Right cardiac atrium (tissue), 5 donors: ENCODE results near the gene PLRG1. TPM values are rescaled to one million over a fixed set of nuclear protein-coding genes. Genes with fewer than 3 reads are reported as not detected.

Experiments
- ATAC-seq, 2 donors: fragments of 200-7000 bp; cut with Tn5 transposase; one replicate each; pipeline versions ENCODE4 v1.8.0 to v1.9.1; 2020; ENCODE audit warnings: moderate library complexity in 2 of 2, mild to moderate bottlenecking in 1 of 2
- DNase-seq, 3 donors: peaks; one replicate each; pipeline ENCODE4 v3.0.0-alpha.2; 2020
- H3K27ac ChIP-seq: one replicate; pipeline ENCODE4 v1.5.1; 2013; ENCODE audit warnings: mild to moderate bottlenecking, low read length, control low read depth, moderate library complexity
- H3K27me3 ChIP-seq: one replicate; pipeline ENCODE4 v1.6.1; 2013; ENCODE audit not compliant: control insufficient read depth, insufficient read depth
- H3K4me1 ChIP-seq: one replicate; pipeline ENCODE4 v1.6.1; 2013; ENCODE audit warnings: low read length; ENCODE audit not compliant: control insufficient read depth, insufficient read depth
- H3K4me3 ChIP-seq: one replicate; pipeline ENCODE4 v1.5.1; 2013; ENCODE audit warnings: low read length, control low read depth
- H3K9me3 ChIP-seq: one replicate; pipeline ENCODE4 v1.6.1; 2013; ENCODE audit warnings: low read length; ENCODE audit not compliant: control insufficient read depth
- WGBS: extraction: QIAGEN DNeasy Blood & Tissue Kit; methylation state at CpG from one replicate; pipeline ENCODE4 v1.1.7; 2013; 5-methylcytosine and 5-hydroxymethylcytosine counted together
- intact Hi-C, 4 donors: fragments of 100-400 bp; cut with DNase I; formaldehyde crosslinking; loops; one replicate each; pipeline versions ENCODE4 v1.11.0 to v1.14.0; 2022 to 2023
- polyA plus RNA-seq: library from polyadenylated mRNA; stranded (reverse); fragments of 200-250 nt; gene quantifications from one replicate; pipeline ENCODE4 v1.2.3, GENCODE V29; 2013
- total RNA-seq, 4 donors: library from RNA; stranded (reverse); fragmentation: NEBNext Ultra II Directional; extraction: Animal tissue kit (Norgen Biotek cat#: 25700); gene quantifications; one replicate each; pipeline ENCODE4 v1.2.1, GENCODE V29; 2021
- donor health status: healthy with polysubstance abuse.
- donor health status: DM: no; HTN: yes; CAD: no.
- donor health status: DM: no; HTN: no; CAD: no.
- donor health status: DM: no; HTN: yes; CAD: no; lungs with severe emphysema.
- donor health status: DM: yes; HTN: yes; CAD: no.

The PLRG1 gene
- total and polyA plus RNA-seq, 5 donors: 24.6 to 53.0 (median 50.4) TPM

- no peak overlapping the region for H3K27ac ChIP-seq
- ATAC-seq: no peak
- intact Hi-C loops: no loop called here
- no peak for DNase-seq
- H3K27me3 ChIP-seq: no peaks in the 10 kb centered on the region
- no peaks in the 10 kb centered on the region for H3K4me1 ChIP-seq
- no peak overlapping the region for H3K4me3 ChIP-seq
- no peaks in the 10 kb centered on the region for H3K9me3 ChIP-seq
- WGBS: 80% methylated on average over 5 of the region's 5 CpGs
Measured at GRCh38 chr4:154573190-154573870, 23.1 kb upstream of the PLRG1 start.

GRCh38 chr4:154569584-154569983 lies 19.4 kb upstream of the PLRG1 start:
- Histone ChIP-seq H3K4me1 (no peaks in the 10 kb centered on the region), H3K27ac (no peak overlapping the region), H3K9me3 (no peaks in the 10 kb centered on the region), H3K4me3 (no peak overlapping the region), H3K27me3 (no peaks in the 10 kb centered on the region)
- DNase-seq (no peak), ATAC-seq (no peak)
- intact Hi-C loops: no loop called here
- WGBS: 87% methylated on average over 5 of the region's 5 CpGs

- intact Hi-C loops: no loop called here
- Histone ChIP-seq H3K27ac (no peak overlapping the region), H3K9me3 (no peaks in the 10 kb centered on the region), H3K4me1 (no peaks in the 10 kb centered on the region), H3K4me3 (no peak overlapping the region), H3K27me3 (no peaks in the 10 kb centered on the region)
- no peak for ATAC-seq
- WGBS: 42% methylated on average over 3 of the region's 3 CpGs
- no peak for DNase-seq
Measured at GRCh38 chr4:154569028-154569427, 18.8 kb upstream of the PLRG1 start.

- intact Hi-C loops: no loop called here
- H3K4me1 ChIP-seq: no peaks in the 10 kb centered on the region
- ATAC-seq (no peak), DNase-seq (no peak)
- no peak overlapping the region for H3K27ac ChIP-seq
- H3K9me3 ChIP-seq: no peaks in the 10 kb centered on the region
- no peak overlapping the region for H3K4me3 ChIP-seq
- no peaks in the 10 kb centered on the region for H3K27me3 ChIP-seq
- 72% methylated on average over 5 of the region's 5 CpGs for WGBS
Measured at GRCh38 chr4:154566639-154567204, 16.5 kb upstream of the PLRG1 start.

- WGBS: 85% methylated on average over 6 of the region's 6 CpGs
- H3K4me1 ChIP-seq: no peaks in the 10 kb centered on the region
- no peaks in the 10 kb centered on the region for H3K27me3 ChIP-seq
- DNase-seq (no peak), ATAC-seq (no peak)
- H3K4me3 ChIP-seq: no peak overlapping the region
- no peak overlapping the region for H3K27ac ChIP-seq
- no peaks in the 10 kb centered on the region for H3K9me3 ChIP-seq
- intact Hi-C loops: no loop called here
Measured at GRCh38 chr4:154565704-154566103, 15.5 kb upstream of the PLRG1 start.

GRCh38 chr4:154564311-154564710 lies 14.1 kb upstream of the PLRG1 start:
- no peaks in the 10 kb centered on the region for H3K9me3 ChIP-seq
- no peak for DNase-seq
- intact Hi-C loops: no loop called here
- no peaks in the 10 kb centered on the region for H3K27me3 ChIP-seq
- no peak overlapping the region for H3K27ac ChIP-seq
- 91% methylated on average over 1 of the region's 1 CpG for WGBS
- ATAC-seq: no peak
- no peaks in the 10 kb centered on the region for H3K4me1 ChIP-seq
- H3K4me3 ChIP-seq: no peak overlapping the region

GRCh38 chr4:154562697-154563254 lies 12.6 kb upstream of the PLRG1 start, which contains the start of gene FGB:
TSS of gene FGB (plus strand) at chr4:154563011. CDS start at chr4:154563019, 8 bp downstream.
- H3K4me3 ChIP-seq: no peak within 1 kb of the TSS
- DNase-seq (no peak), ATAC-seq (no peak)
- H3K9me3 ChIP-seq: no peaks in the 10 kb centered on the region
- H3K27me3 ChIP-seq: no peaks in the 10 kb centered on the region
- WGBS: 65% methylated on average over 2 of the region's 2 CpGs
- H3K27ac ChIP-seq: no peak within 1 kb of the TSS
- no peaks in the 10 kb centered on the region for H3K4me1 ChIP-seq
- intact Hi-C loops: no loop called here

GRCh38 chr4:154560824-154561231 lies 10.6 kb upstream of the PLRG1 start:
- no peaks in the 10 kb centered on the region for H3K27me3 ChIP-seq
- no peak for ATAC-seq
- H3K9me3 ChIP-seq: no peaks in the 10 kb centered on the region
- H3K4me3 ChIP-seq: no peak overlapping the region
- H3K4me1 ChIP-seq: no peaks in the 10 kb centered on the region
- DNase-seq: no peak
- 72% methylated on average over 4 of the region's 4 CpGs for whole genome bisulfite sequencing
- H3K27ac ChIP-seq: no peak overlapping the region
- intact Hi-C loops: no loop called here

GRCh38 chr4:154560419-154560801 lies 10.2 kb upstream of the PLRG1 start:
- Histone ChIP-seq H3K27me3 (no peaks in the 10 kb centered on the region), H3K9me3 (no peaks in the 10 kb centered on the region), H3K4me1 (no peaks in the 10 kb centered on the region), H3K27ac (no peak overlapping the region), H3K4me3 (no peak overlapping the region)
- intact Hi-C loops: no loop called here
- no peak for DNase-seq
- 94% methylated on average over 1 of the region's 1 CpG for WGBS
- ATAC-seq: no peak

GRCh38 chr4:154559494-154560418 lies 9.6 kb upstream of the PLRG1 start:
- ATAC-seq: no peak
- intact Hi-C loops: loop anchor here in 3 of 4 donors (5.0 to 10.0 kb wide), 3 partner anchors 58 to 215 kb away; no protein-coding TSS in a partner anchor

GRCh38 chr4:154559141-154559493 lies 8.9 kb upstream of the PLRG1 start:
- 83% methylated on average over 1 of the region's 1 CpG for WGBS
- Histone ChIP-seq H3K4me1 (no peaks in the 10 kb centered on the region), H3K4me3 (no peak overlapping the region), H3K27ac (no peak overlapping the region), H3K9me3 (no peaks in the 10 kb centered on the region), H3K27me3 (no peaks in the 10 kb centered on the region)
- ATAC-seq: no peak
- no peak for DNase-seq
- intact Hi-C loops: loop anchor here in 3 of 4 donors (5.0 to 10.0 kb wide), 3 partner anchors 58 to 216 kb away; no protein-coding TSS in a partner anchor

More at GRCh38 chr4:154559494-154560418, 9.6 kb upstream of the PLRG1 start:
- Histone ChIP-seq H3K9me3 (no peaks in the 10 kb centered on the region), H3K27ac (no peak overlapping the region), H3K27me3 (no peaks in the 10 kb centered on the region), H3K4me3 (no peak overlapping the region), H3K4me1 (no peaks in the 10 kb centered on the region)
- no peak for DNase-seq
- 70% methylated on average over 9 of the region's 9 CpGs for WGBS
